H9 (cell line): ENCODE data around the gene VPS51. TPM values are rescaled to one million over a fixed set of nuclear protein-coding genes. Genes with fewer than 3 reads are reported as not detected.

Source experiments
- DNase-seq: peaks from one replicate; pipeline ENCODE4 v3.0.0-alpha.2; 2017
- H2AFZ ChIP-seq: one replicate; pipeline ENCODE4 v1.6.1; 2013; ENCODE audit warnings: mild to moderate bottlenecking, low read length, control low read depth, moderate library complexity
- H2AK5ac ChIP-seq: 2 replicates; pipeline ENCODE4 v1.6.1; 2013; ENCODE audit warnings: low read length, control low read depth, mixed read lengths; ENCODE audit not compliant: insufficient read length
- H2BK120ac ChIP-seq: one replicate; pipeline ENCODE4 v1.6.1; 2013; ENCODE audit warnings: low read depth, mild to moderate bottlenecking, low read length, control low read depth, inconsistent platforms; ENCODE audit not compliant: poor library complexity, severe bottlenecking
- H2BK12ac ChIP-seq: 2 replicates; pipeline ENCODE4 v1.6.1; 2013; ENCODE audit warnings: low read length, control low read depth, mixed read lengths, low read depth; ENCODE audit not compliant: insufficient read length
- H2BK15ac ChIP-seq: 2 replicates; pipeline ENCODE4 v1.6.1; 2013; ENCODE audit warnings: low read depth, low read length, control low read depth
- H2BK20ac ChIP-seq: one replicate; pipeline ENCODE4 v1.6.1; 2013; ENCODE audit warnings: low read depth, mild to moderate bottlenecking, low read length, control low read depth, inconsistent platforms; ENCODE audit not compliant: poor library complexity, severe bottlenecking
- H2BK5ac ChIP-seq: 2 replicates; pipeline ENCODE4 v1.6.1; 2013; ENCODE audit warnings: low read length, control low read depth, mixed read lengths; ENCODE audit not compliant: insufficient read length
- H3K14ac ChIP-seq: 2 replicates; pipeline ENCODE4 v1.6.1; 2013; ENCODE audit warnings: low read length, control low read depth; ENCODE audit not compliant: insufficient read depth
- H3K18ac ChIP-seq: 2 replicates; pipeline ENCODE4 v1.6.1; 2013; ENCODE audit warnings: low read depth, mild to moderate bottlenecking, mixed read lengths, low read length, control low read depth; ENCODE audit not compliant: insufficient read length
- H3K23ac ChIP-seq: 2 replicates; pipeline ENCODE4 v1.6.1; 2013; ENCODE audit warnings: low read length, control low read depth, mixed read lengths, low read depth; ENCODE audit not compliant: insufficient read length
- H3K23me2 ChIP-seq: 2 replicates; pipeline ENCODE4 v1.6.1; 2013; ENCODE audit warnings: low read depth, mild to moderate bottlenecking, mixed read lengths, low read length, control low read depth; ENCODE audit not compliant: insufficient read length, poor library complexity, severe bottlenecking
- H3K27ac ChIP-seq: 2 replicates; pipeline ENCODE4 v1.5.1; 2013; ENCODE audit warnings: low read length, control low read depth, mixed read lengths, low read depth; ENCODE audit not compliant: insufficient read length
- H3K27me3 ChIP-seq: 2 replicates; pipeline ENCODE4 v1.6.1; 2013; ENCODE audit warnings: low read length, control low read depth, inconsistent platforms; ENCODE audit not compliant: insufficient read depth
- H3K4ac ChIP-seq: 2 replicates; pipeline ENCODE4 v1.6.1; 2013; ENCODE audit warnings: low read depth, mild to moderate bottlenecking, control low read depth, inconsistent platforms, low read length, moderate library complexity
- H3K4me1 ChIP-seq: 2 replicates; pipeline ENCODE4 v1.6.1; 2013; ENCODE audit warnings: low read length, control low read depth, inconsistent platforms; ENCODE audit not compliant: insufficient read depth
- H3K4me2 ChIP-seq: 2 replicates; pipeline ENCODE4 v1.6.1; 2013; ENCODE audit warnings: low read length, control low read depth, mixed read lengths; ENCODE audit not compliant: insufficient read length, insufficient read depth
- H3K56ac ChIP-seq: 2 replicates; pipeline ENCODE4 v1.6.1; 2013; ENCODE audit warnings: low read depth, mild to moderate bottlenecking, mixed read lengths, low read length, control low read depth; ENCODE audit not compliant: insufficient read length
- H3K79me1 ChIP-seq: 2 replicates; pipeline ENCODE4 v1.6.1; 2013; ENCODE audit warnings: low read depth, mild to moderate bottlenecking, moderate library complexity, low read length, control low read depth, inconsistent platforms; ENCODE audit not compliant: insufficient read depth, poor library complexity, severe bottlenecking
- H3K79me2 ChIP-seq: 2 replicates; pipeline ENCODE4 v1.6.1; 2013; ENCODE audit warnings: low read length, control low read depth, inconsistent platforms; ENCODE audit not compliant: insufficient read depth
- H3K9ac ChIP-seq: 2 replicates; pipeline ENCODE4 v1.6.1; 2013; ENCODE audit warnings: low read length, control low read depth, mixed read lengths; ENCODE audit not compliant: insufficient read length; ENCODE audit errors: extremely low read depth
- H3K9me3 ChIP-seq: one replicate; pipeline ENCODE4 v1.6.1; 2013; ENCODE audit warnings: low read depth, low read length, inconsistent platforms; ENCODE audit not compliant: control insufficient read depth
- H3T11ph ChIP-seq: one replicate; pipeline ENCODE4 v1.6.1; 2013; ENCODE audit warnings: mild to moderate bottlenecking, low read length, control low read depth, inconsistent platforms
- H4K20me1 ChIP-seq: one replicate; pipeline ENCODE4 v1.6.1; 2013; ENCODE audit not compliant: control insufficient read depth, insufficient read length, insufficient read depth
- H4K5ac ChIP-seq: 2 replicates; pipeline ENCODE4 v1.6.1; 2013; ENCODE audit warnings: low read depth, mild to moderate bottlenecking, mixed read lengths, low read length, control low read depth; ENCODE audit not compliant: insufficient read length
- H4K8ac ChIP-seq: replicated peaks from 2 replicates; pipeline ENCODE4 v1.6.1; 2013; ENCODE audit warnings: low read length, control low read depth, mixed read lengths, low read depth; ENCODE audit not compliant: insufficient read length
- H4K91ac ChIP-seq: 2 replicates; pipeline ENCODE4 v1.6.1; 2013; ENCODE audit warnings: low read depth, mild to moderate bottlenecking, moderate library complexity, mixed read lengths, low read length, control low read depth; ENCODE audit not compliant: insufficient read length
- H3K27ac Mint-ChIP-seq, 3 experiments: 2 replicates in 2 of 3; 3 replicates in 1 of 3; pipeline ENCODE4 v1.8.0; 2020 to 2021; ENCODE audit warnings: mixed read lengths in 3 of 3, mild to moderate bottlenecking in 1 of 3, moderate library complexity in 1 of 3
- H3K27me3 Mint-ChIP-seq: 2 replicates; pipeline ENCODE4 v1.8.0; 2021; ENCODE audit warnings: low read depth, mild to moderate bottlenecking, moderate library complexity, mixed read lengths
- H3K36me3 Mint-ChIP-seq, 3 experiments: 2 replicates in 2 of 3; 3 replicates in 1 of 3; pipeline ENCODE4 v1.8.0; 2020 to 2021; ENCODE audit warnings: low read depth in 3 of 3, mixed read lengths in 3 of 3; ENCODE audit not compliant: insufficient read depth in 1 of 3
- H3K4me1 Mint-ChIP-seq, 2 experiments: 2 replicates each; pipeline ENCODE4 v1.8.0; 2020; ENCODE audit warnings: mixed read lengths in 2 of 2
- H3K4me3 Mint-ChIP-seq, 2 experiments: 2 replicates in 1 of 2; 3 replicates in 1 of 2; pipeline ENCODE4 v1.8.0; 2020 to 2021; ENCODE audit warnings: mild to moderate bottlenecking in 2 of 2, mixed read lengths in 2 of 2, moderate library complexity in 1 of 2
- H3K9me3 Mint-ChIP-seq, 2 experiments: 2 replicates in 1 of 2; 3 replicates in 1 of 2; pipeline ENCODE4 v1.8.0; 2020; ENCODE audit warnings: mild to moderate bottlenecking in 2 of 2, mixed read lengths in 2 of 2, moderate library complexity in 1 of 2
- WGBS: extraction: QIAGEN DNeasy Blood & Tissue Kit; methylation state at CpG from one replicate; pipeline ENCODE4 v1.1.7; 2013; ENCODE audit warnings: missing lambda C conversion rate, low lambda C conversion rate, mixed read lengths; ENCODE audit not compliant: insufficient read length; ENCODE audit errors: extremely low coverage; 5-methylcytosine and 5-hydroxymethylcytosine counted together
- total RNA-seq: library from RNA; stranded (reverse); gene quantifications from 2 replicates; pipeline ENCODE4 v1.2.1, GENCODE V29; 2021
- TF ChIP-seq, protein P1 (sequence below): fragments of 200-600 bp; sonication (generic); conservative IDR thresholded peaks from 3 replicates; pipeline ENCODE4 v1.8.0; 2021; ENCODE audit warnings: antibody characterized with exemption, mild to moderate bottlenecking

VPS51 gene
- total RNA-seq, 1 experiment from 2014 or later = 94.7 TPM

- Histone ChIP-seq H2BK15ac (no peak overlapping the region), H4K91ac (no peak overlapping the region), H4K20me1 (no peaks in the 10 kb centered on the region), H3K4me1 (no peaks in the 10 kb centered on the region), H3K27ac (no peak overlapping the region), H3K79me2 (no peaks in the 10 kb centered on the region), H3K18ac (no peak overlapping the region), H3K14ac (no peak overlapping the region), H3K27me3 (no peaks in the 10 kb centered on the region), H3K9me3 (no peaks in the 10 kb centered on the region), H2BK120ac (no peak overlapping the region), H3K4me2 (no peak overlapping the region), H2AK5ac (no peak overlapping the region), H3K4ac (no peak overlapping the region), H3K9ac (no peak overlapping the region), H2BK12ac (no peak overlapping the region), H2AFZ (no peak overlapping the region), H4K5ac (no peak overlapping the region), H3T11ph (no peak overlapping the region), H3K23me2 (no peaks in the 10 kb centered on the region), H4K8ac (no peak overlapping the region), H2BK20ac (no peak overlapping the region), H3K23ac (no peak overlapping the region), H3K56ac (no peak overlapping the region), H2BK5ac (no peak overlapping the region), H3K79me1 (no peaks in the 10 kb centered on the region)
- Mint-ChIP-seq H3K9me3 (no peaks in the 10 kb centered on the region), H3K27ac (no peak overlapping the region), H3K4me1 (peaks cover 4 to 5% of the 10 kb centered on the region in 2 experiments), H3K4me3 (no peak overlapping the region), H3K27me3 (peaks cover 8% of the 10 kb centered on the region), H3K36me3 (no peaks in the 10 kb centered on the region)
- no peak for DNase-seq
- no CpG with 5 or more reads among the region's 10 CpGs for WGBS
- TF ChIP-seq, protein P1, sequence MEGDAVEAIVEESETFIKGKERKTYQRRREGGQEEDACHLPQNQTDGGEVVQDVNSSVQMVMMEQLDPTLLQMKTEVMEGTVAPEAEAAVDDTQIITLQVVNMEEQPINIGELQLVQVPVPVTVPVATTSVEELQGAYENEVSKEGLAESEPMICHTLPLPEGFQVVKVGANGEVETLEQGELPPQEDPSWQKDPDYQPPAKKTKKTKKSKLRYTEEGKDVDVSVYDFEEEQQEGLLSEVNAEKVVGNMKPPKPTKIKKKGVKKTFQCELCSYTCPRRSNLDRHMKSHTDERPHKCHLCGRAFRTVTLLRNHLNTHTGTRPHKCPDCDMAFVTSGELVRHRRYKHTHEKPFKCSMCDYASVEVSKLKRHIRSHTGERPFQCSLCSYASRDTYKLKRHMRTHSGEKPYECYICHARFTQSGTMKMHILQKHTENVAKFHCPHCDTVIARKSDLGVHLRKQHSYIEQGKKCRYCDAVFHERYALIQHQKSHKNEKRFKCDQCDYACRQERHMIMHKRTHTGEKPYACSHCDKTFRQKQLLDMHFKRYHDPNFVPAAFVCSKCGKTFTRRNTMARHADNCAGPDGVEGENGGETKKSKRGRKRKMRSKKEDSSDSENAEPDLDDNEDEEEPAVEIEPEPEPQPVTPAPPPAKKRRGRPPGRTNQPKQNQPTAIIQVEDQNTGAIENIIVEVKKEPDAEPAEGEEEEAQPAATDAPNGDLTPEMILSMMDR = no peak
Observed at GRCh38 chr11:65059959-65060824, 35.8 kb upstream of the VPS51 start.
